Gastrocnemius medialis (tissue), 4 donors: ENCODE data around the gene TINCR.

ENCODE experiments used
- POLR2A ChIP-seq, 2 donors: fragments of 450-650 bp; IDR thresholded peaks; one replicate each; pipeline ENCODE4 v1.6.1; 2017; ENCODE audit warnings: antibody characterized with exemption in 2 of 2, mild to moderate bottlenecking in 2 of 2, moderate library complexity in 2 of 2
- TF ChIP-seq, protein P1 (sequence below), 5 experiments: fragments of 450-650 bp in 3 of 5; fragments of 200-600 bp in 2 of 5; sonication (generic) in 2 of 5; IDR thresholded peaks in 4 of 5; conservative IDR thresholded peaks in 1 of 5; 1 replicate in 4 of 5; 2 replicates in 1 of 5; pipeline ENCODE4 v1.5.1; 2016 to 2019; ENCODE audit warnings: antibody characterized with exemption in 5 of 5, mild to moderate bottlenecking in 3 of 5, moderate library complexity in 3 of 5

DNA sequence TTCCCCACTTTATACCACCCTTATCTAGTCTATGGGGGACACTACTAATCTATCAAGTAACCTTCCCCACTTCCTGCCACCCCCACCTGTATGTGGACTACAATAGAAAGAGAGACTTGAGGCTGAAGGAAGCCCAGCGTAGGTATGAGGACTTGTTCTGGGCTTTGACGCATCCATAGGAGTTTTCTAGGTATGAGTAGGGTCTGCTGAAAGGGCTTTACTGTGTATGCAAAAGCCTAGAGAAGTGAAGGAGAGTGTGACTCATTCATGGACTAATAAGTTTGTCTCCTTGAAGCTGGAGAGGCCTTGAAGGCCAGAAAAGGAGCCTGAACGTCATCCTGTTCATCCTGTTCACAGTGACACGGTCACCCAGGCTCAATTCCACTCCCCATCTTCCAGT lies 21.8 kb downstream of the TINCR start:
- TF ChIP-seq, protein P1, sequence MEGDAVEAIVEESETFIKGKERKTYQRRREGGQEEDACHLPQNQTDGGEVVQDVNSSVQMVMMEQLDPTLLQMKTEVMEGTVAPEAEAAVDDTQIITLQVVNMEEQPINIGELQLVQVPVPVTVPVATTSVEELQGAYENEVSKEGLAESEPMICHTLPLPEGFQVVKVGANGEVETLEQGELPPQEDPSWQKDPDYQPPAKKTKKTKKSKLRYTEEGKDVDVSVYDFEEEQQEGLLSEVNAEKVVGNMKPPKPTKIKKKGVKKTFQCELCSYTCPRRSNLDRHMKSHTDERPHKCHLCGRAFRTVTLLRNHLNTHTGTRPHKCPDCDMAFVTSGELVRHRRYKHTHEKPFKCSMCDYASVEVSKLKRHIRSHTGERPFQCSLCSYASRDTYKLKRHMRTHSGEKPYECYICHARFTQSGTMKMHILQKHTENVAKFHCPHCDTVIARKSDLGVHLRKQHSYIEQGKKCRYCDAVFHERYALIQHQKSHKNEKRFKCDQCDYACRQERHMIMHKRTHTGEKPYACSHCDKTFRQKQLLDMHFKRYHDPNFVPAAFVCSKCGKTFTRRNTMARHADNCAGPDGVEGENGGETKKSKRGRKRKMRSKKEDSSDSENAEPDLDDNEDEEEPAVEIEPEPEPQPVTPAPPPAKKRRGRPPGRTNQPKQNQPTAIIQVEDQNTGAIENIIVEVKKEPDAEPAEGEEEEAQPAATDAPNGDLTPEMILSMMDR (IDR thresholded peaks at IDR 0.05 in 4 of 5, conservative IDR thresholded peaks at IDR 0.05 in 1 of 5), result no peak
- no peak for TF ChIP-seq POLR2A (IDR thresholded peaks at IDR 0.05)
